B cell (primary cell): Measurements from ENCODE around the gene AKR7A3.

ENCODE experiments used
- CTCF ChIP-seq: fragments of 200-600 bp; IDR thresholded peaks from one replicate; pipeline ENCODE4 v1.8.0; 2022; ENCODE audit warnings: antibody characterized with exemption, mild to moderate bottlenecking
- EZH2 ChIP-seq: IDR thresholded peaks from 2 replicates; pipeline ENCODE4 v1.6.1; 2012; ENCODE audit warnings: borderline replicate concordance, low read depth, mild to moderate bottlenecking, moderate library complexity, low read length; ENCODE audit not compliant: insufficient read depth, poor library complexity, severe bottlenecking

GRCh38 chr1:19333587-19334354 lies 45.2 kb upstream of the AKR7A3 start:
- TF ChIP-seq CTCF (no peak), EZH2 (no peak)
